Activated T-cell treated with anti-CD3 and anti-CD28 coated beads, Interleukin-2, amount 50 U/mL, for 24 hours (primary cell): Measurements from ENCODE around the gene PDE4B.
"Not testable (repeated sequence)": the region's sequence is repeated elsewhere in the genome, so short reads cannot be mapped to it uniquely, and the experiment has no call there.

ENCODE experiments used
- DNase-seq: peaks from one replicate; pipeline ENCODE4 v3.0.0-alpha.2; 2020
- H3K27ac Mint-ChIP-seq: 2 replicates; pipeline ENCODE4 v1.8.0; 2020; ENCODE audit warnings: mild to moderate bottlenecking, mixed read lengths
- H3K27me3 Mint-ChIP-seq: 2 replicates; pipeline ENCODE4 v1.8.0; 2020; ENCODE audit warnings: mixed read lengths
- H3K36me3 Mint-ChIP-seq: 2 replicates; pipeline ENCODE4 v1.8.0; 2020; ENCODE audit warnings: low read depth, mixed read lengths
- H3K4me1 Mint-ChIP-seq: 2 replicates; pipeline ENCODE4 v1.8.0; 2020; ENCODE audit warnings: low read depth, mixed read lengths
- H3K4me3 Mint-ChIP-seq: 2 replicates; pipeline ENCODE4 v1.8.0; 2020; ENCODE audit warnings: mild to moderate bottlenecking, moderate library complexity, mixed read lengths
- H3K9me3 Mint-ChIP-seq: 2 replicates; pipeline ENCODE4 v1.8.0; 2020; ENCODE audit warnings: mixed read lengths

PDE4B gene

GRCh38 chr1:66415866-66416265, 623.2 kb downstream of the PDE4B start:
- no peak overlapping the region for H3K4me3 Mint-ChIP-seq
- H3K27ac Mint-ChIP-seq, result no peak overlapping the region
- no peaks in the 10 kb centered on the region for H3K27me3 Mint-ChIP-seq
- peaks cover 17% of the 10 kb centered on the region for H3K4me1 Mint-ChIP-seq
- no peak for DNase-seq
- H3K9me3 Mint-ChIP-seq, result peaks cover 21% of the 10 kb centered on the region
- H3K36me3 Mint-ChIP-seq, result no peaks in the 10 kb centered on the region

- Mint-ChIP-seq H3K9me3 (peaks cover 21% of the 10 kb centered on the region), H3K4me3 (no peak overlapping the region), H3K36me3 (no peaks in the 10 kb centered on the region), H3K4me1 (peaks cover 13% of the 10 kb centered on the region), H3K27ac (no peak overlapping the region), H3K27me3 (no peaks in the 10 kb centered on the region)
- no peak for DNase-seq
Observed at GRCh38 chr1:66416295-66416694, 623.6 kb downstream of the PDE4B start.

- no peak for DNase-seq
- H3K27ac Mint-ChIP-seq, result no peak overlapping the region
Observed at GRCh38 chr1:66418021-66418420, 625.3 kb downstream of the PDE4B start.

GRCh38 chr1:66420171-66420570, 627.5 kb downstream of the PDE4B start:
- H3K27ac Mint-ChIP-seq, H3K4me3 Mint-ChIP-seq, H3K36me3 Mint-ChIP-seq: not testable (repeated sequence)

More at GRCh38 chr1:66418021-66418420, 625.3 kb downstream of the PDE4B start:
- H3K9me3 Mint-ChIP-seq, result peaks cover 21% of the 10 kb centered on the region
- no peak overlapping the region for H3K4me3 Mint-ChIP-seq
- no peaks in the 10 kb centered on the region for H3K36me3 Mint-ChIP-seq
- H3K4me1 Mint-ChIP-seq, result peaks cover 7% of the 10 kb centered on the region
- H3K27me3 Mint-ChIP-seq, result no peaks in the 10 kb centered on the region

GRCh38 chr1:66420906-66421305, 628.2 kb downstream of the PDE4B start:
- H3K27ac Mint-ChIP-seq, H3K27me3 Mint-ChIP-seq, DNase-seq, H3K36me3 Mint-ChIP-seq, H3K4me1 Mint-ChIP-seq, H3K4me3 Mint-ChIP-seq: not testable (repeated sequence)
- peaks cover 21% of the 10 kb centered on the region for H3K9me3 Mint-ChIP-seq

More at GRCh38 chr1:66420171-66420570, 627.5 kb downstream of the PDE4B start:
- DNase-seq, H3K4me1 Mint-ChIP-seq, H3K27me3 Mint-ChIP-seq: not testable (repeated sequence)
- H3K9me3 Mint-ChIP-seq, result peaks cover 21% of the 10 kb centered on the region

- no peak overlapping the region for H3K27ac Mint-ChIP-seq
- no peak for DNase-seq
- H3K36me3 Mint-ChIP-seq, result no peaks in the 10 kb centered on the region
- no peaks in the 10 kb centered on the region for H3K27me3 Mint-ChIP-seq
- H3K4me3 Mint-ChIP-seq, result no peak overlapping the region
- peaks cover 16% of the 10 kb centered on the region for H3K9me3 Mint-ChIP-seq
- H3K4me1 Mint-ChIP-seq, result peaks cover 9% of the 10 kb centered on the region
Observed at GRCh38 chr1:66422804-66423203, 630.1 kb downstream of the PDE4B start.
